Brain microvascular endothelial cell (primary cell): ENCODE data around the gene NDUFS4.
"Not testable (repeated sequence)": the region's sequence is repeated elsewhere in the genome, so short reads cannot be mapped to it uniquely, and the experiment has no call there.

Experiments
- DNase-seq: peaks from one replicate; pipeline ENCODE4 v3.0.0-alpha.2; 2020
- H3K27ac ChIP-seq: fragments of 250-450 bp; sonication (Bioruptor Pico); 2 replicates; pipeline ENCODE4 v1.5.1; 2020; ENCODE audit warnings: mild to moderate bottlenecking, moderate library complexity
- H3K27me3 ChIP-seq: fragments of 250-450 bp; sonication (Bioruptor Pico); replicated peaks from 2 replicates; pipeline ENCODE4 v1.5.1; 2020; ENCODE audit warnings: mild to moderate bottlenecking
- H3K36me3 ChIP-seq: fragments of 250-450 bp; sonication (Bioruptor Pico); replicated peaks from 2 replicates; pipeline ENCODE4 v1.5.1; 2020; ENCODE audit warnings: mild to moderate bottlenecking
- H3K4me3 ChIP-seq: 2 replicates; pipeline ENCODE4 v1.5.1; 2011; ENCODE audit warnings: low read depth, mild to moderate bottlenecking, control low read depth, low read length, moderate library complexity
- CTCF ChIP-seq: IDR thresholded peaks from 2 replicates; pipeline ENCODE4 v1.5.1; 2011; ENCODE audit warnings: low read depth, mild to moderate bottlenecking, moderate library complexity, low read length, control low read depth, inconsistent platforms; ENCODE audit errors: missing control alignments
- in situ Hi-C: cut with HindIII; loops from 2 replicates; pipeline ENCODE4 v1.10.0; 2017; ENCODE audit warnings: low sequenced_read_pairs, low pct_ligation_motif_present

The NDUFS4 gene

GRCh38 chr5:53691014-53691413, 130.6 kb downstream of the NDUFS4 start:
- in situ Hi-C loops: no loop called here
- Histone ChIP-seq H3K27me3 (no peaks in the 10 kb centered on the region), H3K4me3 (no peak overlapping the region), H3K27ac (no peak overlapping the region), H3K36me3 (no peaks in the 10 kb centered on the region)
- DNase-seq: no peak
- no peak for TF ChIP-seq CTCF

GRCh38 chr5:53694520-53695022, 134.1 kb downstream of the NDUFS4 start:
- TF ChIP-seq CTCF: no peak
- Histone ChIP-seq H3K27me3 (no peaks in the 10 kb centered on the region), H3K4me3 (no peak overlapping the region), H3K36me3 (no peaks in the 10 kb centered on the region), H3K27ac (no peak overlapping the region)
- DNase-seq: no peak
- in situ Hi-C loops: no loop called here

GRCh38 chr5:53710405-53710804, 150.0 kb downstream of the NDUFS4 start:
- H3K27ac ChIP-seq, in situ Hi-C loops, H3K36me3 ChIP-seq, H3K4me3 ChIP-seq, DNase-seq, H3K27me3 ChIP-seq: not testable (repeated sequence)

GRCh38 chr5:53712327-53712726, 151.9 kb downstream of the NDUFS4 start:
- in situ Hi-C loops: no loop called here
- Histone ChIP-seq H3K27me3 (no peaks in the 10 kb centered on the region), H3K36me3 (no peaks in the 10 kb centered on the region), H3K27ac (no peak overlapping the region), H3K4me3 (no peak overlapping the region)
- TF ChIP-seq CTCF: no peak
- DNase-seq: no peak

- in situ Hi-C loops: no loop called here
- Histone ChIP-seq H3K27ac (no peak overlapping the region), H3K27me3 (no peaks in the 10 kb centered on the region), H3K4me3 (no peak overlapping the region), H3K36me3 (no peaks in the 10 kb centered on the region)
- no peak for TF ChIP-seq CTCF
- DNase-seq: no peak
Observed at GRCh38 chr5:53713978-53714666, 153.7 kb downstream of the NDUFS4 start.

GRCh38 chr5:53714667-53715010, 154.2 kb downstream of the NDUFS4 start:
- no peaks in the 10 kb centered on the region for H3K27me3 ChIP-seq
- TF ChIP-seq CTCF: no peak
- H3K36me3 ChIP-seq: no peaks in the 10 kb centered on the region
- DNase-seq: no peak
- H3K4me3 ChIP-seq: no peak overlapping the region
- H3K27ac ChIP-seq: no peak overlapping the region
- in situ Hi-C loops: no loop called here
